GM10266 (cell line): Measurements from ENCODE around the gene ZNF182.

Experiments
- DNase-seq: peaks from one replicate; pipeline ENCODE4 v3.0.0; 2012; ENCODE audit errors: extremely low spot score
- TF ChIP-seq, protein P1 (sequence below): IDR thresholded peaks from 2 replicates; pipeline ENCODE4 v1.5.1; 2012; ENCODE audit warnings: mild to moderate bottlenecking, low read depth; ENCODE audit not compliant: control insufficient read depth, insufficient read depth; ENCODE audit errors: missing control alignments

Gene ZNF182

DNA sequence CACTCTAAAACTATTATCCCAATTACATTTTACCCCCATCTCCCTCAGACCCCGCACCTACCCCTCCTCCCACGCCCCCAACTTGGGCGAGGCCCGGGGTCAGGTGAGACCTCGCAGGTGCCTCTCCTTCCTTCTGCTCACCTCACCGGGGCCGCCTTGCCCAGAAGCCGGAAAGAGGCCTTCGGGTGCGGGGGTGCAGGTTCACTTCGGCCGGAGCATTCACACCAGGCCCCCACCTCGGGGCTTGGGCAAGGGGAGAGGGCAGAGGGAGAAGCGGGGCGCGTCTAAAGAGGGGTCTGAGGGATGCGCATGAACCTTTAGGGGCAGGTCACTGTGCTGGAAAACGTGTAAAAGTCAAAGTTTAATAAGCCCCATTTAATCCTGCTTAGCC is 427 bp downstream of the ZNF182 start:
- TF ChIP-seq, protein P1, sequence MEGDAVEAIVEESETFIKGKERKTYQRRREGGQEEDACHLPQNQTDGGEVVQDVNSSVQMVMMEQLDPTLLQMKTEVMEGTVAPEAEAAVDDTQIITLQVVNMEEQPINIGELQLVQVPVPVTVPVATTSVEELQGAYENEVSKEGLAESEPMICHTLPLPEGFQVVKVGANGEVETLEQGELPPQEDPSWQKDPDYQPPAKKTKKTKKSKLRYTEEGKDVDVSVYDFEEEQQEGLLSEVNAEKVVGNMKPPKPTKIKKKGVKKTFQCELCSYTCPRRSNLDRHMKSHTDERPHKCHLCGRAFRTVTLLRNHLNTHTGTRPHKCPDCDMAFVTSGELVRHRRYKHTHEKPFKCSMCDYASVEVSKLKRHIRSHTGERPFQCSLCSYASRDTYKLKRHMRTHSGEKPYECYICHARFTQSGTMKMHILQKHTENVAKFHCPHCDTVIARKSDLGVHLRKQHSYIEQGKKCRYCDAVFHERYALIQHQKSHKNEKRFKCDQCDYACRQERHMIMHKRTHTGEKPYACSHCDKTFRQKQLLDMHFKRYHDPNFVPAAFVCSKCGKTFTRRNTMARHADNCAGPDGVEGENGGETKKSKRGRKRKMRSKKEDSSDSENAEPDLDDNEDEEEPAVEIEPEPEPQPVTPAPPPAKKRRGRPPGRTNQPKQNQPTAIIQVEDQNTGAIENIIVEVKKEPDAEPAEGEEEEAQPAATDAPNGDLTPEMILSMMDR: no peak
- DNase-seq: peak; percentile 7

DNA sequence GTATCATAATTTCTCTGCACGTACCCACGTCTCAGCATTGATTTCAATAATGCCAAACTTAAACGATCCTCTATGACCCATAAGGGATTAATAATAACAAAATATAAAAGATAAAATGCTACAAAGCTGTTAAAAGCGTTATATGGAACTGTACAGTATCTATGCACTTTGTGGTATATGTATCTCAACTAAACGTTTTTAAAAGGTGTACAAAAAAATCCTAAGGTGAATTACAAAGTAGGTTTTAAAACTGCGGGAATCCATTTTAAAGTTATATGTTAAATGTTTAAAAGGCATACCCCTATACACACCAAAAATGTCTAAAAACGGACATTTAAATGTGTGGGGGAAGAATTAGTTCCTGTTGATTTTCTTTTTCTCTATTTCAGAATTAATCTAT is 860 bp downstream of the ZNF182 start:
- no peak for DNase-seq
- TF ChIP-seq, protein P1: no peak

DNA sequence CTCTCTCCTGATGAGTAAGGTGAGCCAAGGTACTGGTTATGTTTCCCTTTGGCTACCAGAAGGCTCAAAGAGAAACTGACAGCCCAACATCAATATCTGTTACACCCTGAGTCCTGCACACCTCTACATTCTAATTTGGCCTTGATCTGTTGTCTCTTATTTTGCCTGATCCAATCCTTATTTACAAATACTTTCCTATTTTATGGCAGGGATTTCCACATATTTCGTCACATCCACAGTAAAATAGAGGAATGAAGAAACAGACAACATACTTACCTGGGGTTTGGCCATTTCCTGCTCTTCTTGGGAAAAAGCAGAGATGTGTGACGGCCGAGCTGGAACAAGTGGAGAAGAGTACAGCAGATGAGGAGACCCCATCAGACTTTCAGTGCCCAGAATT is 1.5 kb downstream of the ZNF182 start:
- no peak for DNase-seq
- TF ChIP-seq, protein P1: no peak

DNA sequence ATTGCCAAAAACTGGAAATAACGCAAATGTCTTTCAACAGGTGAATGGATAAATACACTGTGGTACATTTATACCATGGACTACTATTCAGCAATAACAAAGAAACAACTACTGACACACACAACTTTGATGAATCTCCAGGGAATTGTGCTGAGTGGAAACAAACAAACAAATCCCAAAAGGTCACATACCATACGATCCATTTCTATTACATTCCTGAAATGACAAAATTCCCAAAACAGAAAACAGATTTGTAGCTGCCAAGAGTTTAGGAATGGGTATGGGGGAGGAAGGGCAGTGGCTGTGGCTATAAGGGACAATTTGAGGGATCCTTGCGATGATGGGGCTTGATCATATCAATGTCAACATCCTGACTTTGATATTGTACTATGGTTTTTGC is 2.5 kb downstream of the ZNF182 start:
- TF ChIP-seq, protein P1: no peak
- DNase-seq: no peak

DNA sequence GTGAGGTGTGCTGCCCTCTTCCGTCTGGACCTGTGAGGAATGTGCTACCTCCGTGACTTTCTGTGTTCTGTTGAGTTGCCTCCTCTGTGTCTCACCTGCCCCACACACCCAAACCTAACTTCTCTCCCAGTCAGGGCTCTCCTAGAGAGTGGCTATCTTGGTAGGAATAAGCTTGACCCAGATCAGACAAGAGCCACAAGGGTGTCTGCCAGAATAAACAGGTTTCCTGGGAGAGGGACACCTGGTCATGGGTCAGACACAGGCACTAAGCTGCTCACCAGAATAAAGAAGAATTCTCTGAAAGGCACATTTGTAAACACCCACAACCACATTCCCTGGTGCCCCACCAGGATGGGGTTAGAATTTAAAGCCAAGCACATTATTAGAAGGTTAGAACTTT is 11.1 kb downstream of the ZNF182 start:
- TF ChIP-seq, protein P1: no peak
- DNase-seq: no peak

DNA sequence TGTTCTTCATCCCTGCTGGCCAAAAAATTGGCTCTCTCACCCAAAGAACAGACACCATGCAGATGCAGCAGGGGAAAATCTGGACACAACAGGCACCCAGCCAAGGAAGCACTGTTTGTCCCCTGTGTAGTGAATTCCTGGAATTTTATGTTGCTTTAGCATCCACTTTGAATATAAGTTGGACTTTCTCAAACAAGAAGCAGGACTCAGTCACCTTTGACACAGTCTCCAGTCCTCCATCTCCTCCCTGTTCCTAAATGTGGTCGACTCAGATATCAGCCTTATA is 11.8 kb downstream of the ZNF182 start:
- TF ChIP-seq, protein P1: no peak
- DNase-seq: no peak

DNA sequence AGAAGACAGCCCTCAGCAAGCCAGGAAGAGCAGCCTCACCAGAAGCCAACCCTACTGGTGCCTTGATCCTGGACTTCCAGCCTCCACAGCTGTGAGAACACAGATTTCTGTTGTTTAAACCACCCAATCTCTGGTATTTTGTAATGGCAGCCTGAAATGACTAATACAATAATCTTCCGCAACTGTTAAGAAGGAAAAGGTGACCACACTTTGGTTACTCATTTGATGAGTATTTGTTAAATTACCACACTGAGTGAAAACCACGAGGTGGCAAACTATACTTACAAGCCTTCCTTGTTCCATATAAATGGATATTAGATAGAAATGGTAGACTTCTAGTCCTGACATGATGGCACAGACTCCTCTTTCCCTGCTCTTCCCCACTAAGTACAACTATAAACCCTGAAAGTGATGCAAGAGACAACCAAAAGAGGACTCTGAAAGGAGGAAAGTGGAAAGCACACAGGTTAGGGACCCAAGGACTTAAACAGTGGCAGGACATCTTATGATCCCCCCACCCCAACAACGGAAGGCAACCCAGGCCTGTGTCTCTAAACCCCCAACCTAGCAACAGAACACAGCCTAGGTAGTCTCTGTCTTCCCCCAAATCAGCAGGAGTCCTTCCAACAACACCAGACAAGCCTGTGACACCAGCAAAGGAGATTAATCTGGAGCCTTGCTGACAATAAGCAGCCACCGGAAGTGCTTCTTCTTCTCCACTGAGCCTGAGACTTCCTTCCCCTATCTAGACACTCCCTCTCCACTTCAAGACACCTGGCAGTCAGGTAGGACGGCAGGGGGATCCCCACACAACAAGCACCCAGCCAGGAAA is 12.3 kb downstream of the ZNF182 start:
- no peak for DNase-seq
- TF ChIP-seq, protein P1: no peak
